HG03469 (cell line): ENCODE results near the gene SOCS3.
"Not testable (repeated sequence)": the region's sequence is repeated elsewhere in the genome, so short reads cannot be mapped to it uniquely, and the experiment has no call there.

Experiments used
- ATAC-seq: cut with Tn5 transposase; IDR thresholded peaks from one replicate; pipeline ENCODE4 v1.9.1; 2021; ENCODE audit warnings: mild to moderate bottlenecking, moderate library complexity, moderate number of reproducible peaks; ENCODE audit not compliant: unreplicated experiment

The SOCS3 gene

GRCh38 chr17:78332991-78333390 lies 26.9 kb downstream of the SOCS3 start:
- ATAC-seq: no peak

- ATAC-seq: not testable (repeated sequence)
Observed at GRCh38 chr17:78331355-78331754, 28.5 kb downstream of the SOCS3 start.

- ATAC-seq: no peak
Observed at GRCh38 chr17:78330570-78331224, 29.2 kb downstream of the SOCS3 start.

GRCh38 chr17:78329263-78330059 lies 30.4 kb downstream of the SOCS3 start:
- ATAC-seq: no peak

- ATAC-seq: no peak
Observed at GRCh38 chr17:78327880-78328279, 32.0 kb downstream of the SOCS3 start.

- ATAC-seq: no peak
Observed at GRCh38 chr17:78325076-78325687, 34.7 kb downstream of the SOCS3 start.

GRCh38 chr17:78324391-78325075 lies 35.3 kb downstream of the SOCS3 start:
- no peak for ATAC-seq

- ATAC-seq: no peak
Observed at GRCh38 chr17:78323826-78324390, 36.0 kb downstream of the SOCS3 start.

- no peak for ATAC-seq
Observed at GRCh38 chr17:78322858-78323455, 36.9 kb downstream of the SOCS3 start.

GRCh38 chr17:78322327-78322857 lies 37.5 kb downstream of the SOCS3 start:
- ATAC-seq: no peak

GRCh38 chr17:78318843-78319242 lies 41.0 kb downstream of the SOCS3 start:
- no peak for ATAC-seq

- ATAC-seq: no peak
Observed at GRCh38 chr17:78318407-78318806, 41.5 kb downstream of the SOCS3 start.

- no peak for ATAC-seq
Observed at GRCh38 chr17:78317794-78318400, 42.0 kb downstream of the SOCS3 start.

- ATAC-seq: no peak
Observed at GRCh38 chr17:78316867-78317789, 42.7 kb downstream of the SOCS3 start.

- no peak for ATAC-seq
Observed at GRCh38 chr17:78316115-78316866, 43.6 kb downstream of the SOCS3 start.

- no peak for ATAC-seq
Observed at GRCh38 chr17:78315355-78316114, 44.3 kb downstream of the SOCS3 start.

- no peak for ATAC-seq
Observed at GRCh38 chr17:78314683-78315354, 45.1 kb downstream of the SOCS3 start.
